Prostate gland (tissue), 2 donors: ENCODE data around the gene TEAD4. TPM values are rescaled to one million over a fixed set of nuclear protein-coding genes. Genes with fewer than 3 reads are reported as not detected.
"Not testable (repeated sequence)": the region's sequence is repeated elsewhere in the genome, so short reads cannot be mapped to it uniquely, and the experiment has no call there.

Experiments used
- DNase-seq: peaks from one replicate; pipeline ENCODE4 v3.0.0-alpha.2; 2019; ENCODE audit warnings: low spot score
- H3K27ac ChIP-seq, 2 donors: fragments of 200-600 bp; sonication (generic); 2 replicates each; pipeline ENCODE4 v1.5.1; 2017 to 2019
- H3K27me3 ChIP-seq: fragments of 200-600 bp; sonication (generic); replicated peaks from 2 replicates; pipeline ENCODE4 v1.5.1; 2019; ENCODE audit not compliant: insufficient read depth
- H3K36me3 ChIP-seq, 2 donors: fragments of 200-600 bp; sonication (generic); 1 replicate in 1 of 2; 2 replicates in 1 of 2; pipeline versions ENCODE4 v1.5.1 to v1.8.1; 2017 to 2019
- H3K4me1 ChIP-seq: fragments of 200-600 bp; sonication (generic); replicated peaks from 2 replicates; pipeline ENCODE4 v1.5.1; 2019
- H3K4me3 ChIP-seq, 2 donors: fragments of 200-600 bp; sonication (generic); 2 replicates each; pipeline ENCODE4 v1.5.1; 2017 to 2019
- H3K9me3 ChIP-seq: fragments of 200-600 bp; sonication (generic); 2 replicates; pipeline ENCODE4 v1.5.1; 2017
- CTCF ChIP-seq, 4 experiments: fragments of 200-600 bp in 2 of 4; fragments of 450-650 bp in 2 of 4; sonication (generic) in 2 of 4; IDR thresholded peaks; 1 replicate in 3 of 4; 2 replicates in 1 of 4; pipeline ENCODE4 v1.5.1; 2016 to 2019; ENCODE audit warnings: antibody characterized with exemption in 4 of 4, mild to moderate bottlenecking in 2 of 4, moderate library complexity in 2 of 4
- POLR2A ChIP-seq: fragments of 450-650 bp; IDR thresholded peaks from one replicate; pipeline ENCODE4 v1.6.1; 2016; ENCODE audit warnings: antibody characterized with exemption, mild to moderate bottlenecking
- POLR2AphosphoS5 ChIP-seq: sonication (generic); formaldehyde crosslinking; IDR thresholded peaks from one replicate; pipeline ENCODE4 v1.6.1; 2017; ENCODE audit warnings: antibody characterized with exemption
- WGBS: methylation state at CpG from one replicate; pipeline ENCODE4 v1.1.5; 2018; 5-methylcytosine and 5-hydroxymethylcytosine counted together
- intact Hi-C: fragments of 100-400 bp; cut with DNase I; formaldehyde crosslinking; loops from one replicate; pipeline ENCODE4 v1.14.2; 2022
- total RNA-seq, 2 donors: library from RNA; depleted of rRNA; stranded (reverse); fragments of >200 nt; gene quantifications; one replicate each; pipeline ENCODE4 v1.1.0, GENCODE V29; 2016

Gene TEAD4
- total RNA-seq, 2 donors from 2014 or later = 9.9 to 20.9 TPM

- no peak for DNase-seq
- Histone ChIP-seq H3K27ac (peak overlapping the region; percentile 60 to 63), H3K36me3 (no peaks in the 10 kb centered on the region), H3K27me3 (no peaks in the 10 kb centered on the region), H3K4me1 (no peaks in the 10 kb centered on the region), H3K4me3 (no peak overlapping the region), H3K9me3 (no peaks in the 10 kb centered on the region)
- no peak for TF ChIP-seq POLR2A
- no peak for TF ChIP-seq POLR2AphosphoS5
- no peak for TF ChIP-seq CTCF (IDR thresholded peaks at IDR 0.05)
- WGBS = 64% methylated on average over 8 of the region's 8 CpGs
- intact Hi-C loops = no loop called here
These were observed 96.7 kb downstream of the TEAD4 start for GRCh38 chr12:3055704-3056467.

DNA sequence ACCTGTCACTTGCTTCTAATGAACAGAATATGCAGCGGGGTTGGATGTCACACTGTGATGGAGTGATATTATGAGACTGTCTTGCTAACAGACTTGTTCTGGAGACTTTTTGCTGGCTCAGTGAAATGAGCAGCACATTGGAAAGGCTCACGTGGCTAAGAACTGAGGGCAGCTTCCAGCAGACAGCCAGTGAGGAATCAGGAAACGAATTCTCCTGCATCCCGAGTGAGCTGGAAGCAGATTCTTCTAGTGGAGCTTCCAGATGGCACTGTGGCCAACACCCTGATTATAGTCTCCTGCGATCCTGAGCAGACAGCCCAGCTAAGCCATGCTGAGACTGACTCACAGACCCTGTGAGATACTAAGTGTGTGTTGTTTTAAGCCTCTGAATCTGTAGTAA lies 101.9 kb downstream of the TEAD4 start:
- Histone ChIP-seq H3K27ac (no peak overlapping the region), H3K27me3 (no peaks in the 10 kb centered on the region), H3K4me3 (no peak overlapping the region), H3K36me3 (no peaks in the 10 kb centered on the region), H3K4me1 (no peaks in the 10 kb centered on the region), H3K9me3 (no peaks in the 10 kb centered on the region)
- DNase-seq = no peak
- TF ChIP-seq CTCF (IDR thresholded peaks at IDR 0.05) (no peak), POLR2A (no peak), POLR2AphosphoS5 (no peak)
- whole genome bisulfite sequencing = 57% methylated on average over 5 of the region's 5 CpGs
- intact Hi-C loops = no loop called here

GRCh38 chr12:3061501-3062215 lies 102.5 kb downstream of the TEAD4 start:
- TF ChIP-seq POLR2A (no peak), POLR2AphosphoS5 (no peak), CTCF (IDR thresholded peaks at IDR 0.05) (no peak)
- WGBS = 76% methylated on average over 3 of the region's 3 CpGs
- no peaks in the 10 kb centered on the region for H3K4me1 ChIP-seq

GRCh38 chr12:3065300-3065699 lies 106.1 kb downstream of the TEAD4 start:
- TF ChIP-seq POLR2AphosphoS5 (no peak), CTCF (IDR thresholded peaks at IDR 0.05) (no peak), POLR2A (no peak)
- H3K4me1 ChIP-seq = peaks cover 1% of the 10 kb centered on the region
- 59% methylated on average over 2 of the region's 2 CpGs for WGBS
- no peak for DNase-seq
- H3K27me3 ChIP-seq = no peaks in the 10 kb centered on the region
- no peak overlapping the region for H3K27ac ChIP-seq
- no peak overlapping the region for H3K4me3 ChIP-seq
- intact Hi-C loops = no loop called here
- no peaks in the 10 kb centered on the region for H3K36me3 ChIP-seq
- no peaks in the 10 kb centered on the region for H3K9me3 ChIP-seq

More at GRCh38 chr12:3061501-3062215, 102.5 kb downstream of the TEAD4 start:
- Histone ChIP-seq H3K4me3 (no peak overlapping the region), H3K9me3 (no peaks in the 10 kb centered on the region), H3K36me3 (no peaks in the 10 kb centered on the region), H3K27ac (no peak overlapping the region), H3K27me3 (no peaks in the 10 kb centered on the region)
- no peak for DNase-seq
- intact Hi-C loops = no loop called here

GRCh38 chr12:3065846-3066245 lies 106.6 kb downstream of the TEAD4 start:
- H3K27ac ChIP-seq, H3K27me3 ChIP-seq, H3K4me1 ChIP-seq, H3K36me3 ChIP-seq, H3K4me3 ChIP-seq, H3K9me3 ChIP-seq, DNase-seq, intact Hi-C loops: not testable (repeated sequence)
- WGBS = 82% methylated on average over 3 of the region's 3 CpGs
